Nephron (organoid): ENCODE results near the gene PCDH9.
A peak's percentile ranks its signal among the peaks of the same experiment; 100 is the strongest.

ENCODE experiments used
- H3K27ac Mint-ChIP-seq, 3 experiments: 2 replicates each; pipeline ENCODE4 v1.8.0; 2020; ENCODE audit warnings: mixed read lengths in 3 of 3, mild to moderate bottlenecking in 2 of 3, moderate library complexity in 1 of 3
- H3K27me3 Mint-ChIP-seq: 2 replicates; pipeline ENCODE4 v1.8.0; 2021; ENCODE audit warnings: low read depth, mild to moderate bottlenecking, moderate library complexity, mixed read lengths
- H3K36me3 Mint-ChIP-seq: 2 replicates; pipeline ENCODE4 v1.8.0; 2020; ENCODE audit warnings: low read depth, mixed read lengths
- H3K4me1 Mint-ChIP-seq: 2 replicates; pipeline ENCODE4 v1.8.0; 2020; ENCODE audit warnings: mixed read lengths
- H3K4me3 Mint-ChIP-seq, 3 experiments: 2 replicates each; pipeline ENCODE4 v1.8.0; 2020; ENCODE audit warnings: mild to moderate bottlenecking in 3 of 3, mixed read lengths in 3 of 3, moderate library complexity in 2 of 3
- H3K9me3 Mint-ChIP-seq: 2 replicates; pipeline ENCODE4 v1.8.0; 2020; ENCODE audit warnings: mixed read lengths
- CTCF ChIP-seq, 3 experiments: fragments of 200-600 bp; sonication (generic); IDR thresholded peaks; one replicate each; pipeline ENCODE4 v1.5.0; 2021; ENCODE audit warnings: antibody characterized with exemption in 3 of 3; ENCODE audit not compliant: unreplicated experiment in 3 of 3

The PCDH9 gene

GRCh38 chr13:67118277-67118676, 111.9 kb downstream of the PCDH9 start:
- H3K36me3 Mint-ChIP-seq, result no peaks in the 10 kb centered on the region
- no peaks in the 10 kb centered on the region for H3K4me1 Mint-ChIP-seq
- H3K4me3 Mint-ChIP-seq, result no peak overlapping the region
- H3K27me3 Mint-ChIP-seq, result no peaks in the 10 kb centered on the region
- no peak overlapping the region for H3K27ac Mint-ChIP-seq
- no peak for TF ChIP-seq CTCF (IDR thresholded peaks at IDR 0.05; ENCODE audit: unreplicated experiment in 3 of 3)
- H3K9me3 Mint-ChIP-seq, result no peaks in the 10 kb centered on the region

- Mint-ChIP-seq H3K4me1 (no peaks in the 10 kb centered on the region), H3K4me3 (no peak overlapping the region), H3K9me3 (no peaks in the 10 kb centered on the region), H3K36me3 (no peaks in the 10 kb centered on the region), H3K27me3 (no peaks in the 10 kb centered on the region), H3K27ac (no peak overlapping the region)
- no peak for TF ChIP-seq CTCF (IDR thresholded peaks at IDR 0.05; ENCODE audit: unreplicated experiment in 3 of 3)
These were observed 113.1 kb downstream of the PCDH9 start for GRCh38 chr13:67117010-67117550.

GRCh38 chr13:67107979-67108378, 122.2 kb downstream of the PCDH9 start:
- H3K36me3 Mint-ChIP-seq, result peaks cover 3% of the 10 kb centered on the region
- H3K4me3 Mint-ChIP-seq, result no peak overlapping the region
- H3K27me3 Mint-ChIP-seq, result no peaks in the 10 kb centered on the region
- peaks cover 9% of the 10 kb centered on the region for H3K9me3 Mint-ChIP-seq
- no peak for TF ChIP-seq CTCF (IDR thresholded peaks at IDR 0.05; ENCODE audit: unreplicated experiment in 3 of 3)
- H3K4me1 Mint-ChIP-seq, result no peaks in the 10 kb centered on the region
- H3K27ac Mint-ChIP-seq, result no peak overlapping the region

- no peak for TF ChIP-seq CTCF (IDR thresholded peaks at IDR 0.05; ENCODE audit: unreplicated experiment in 3 of 3)
- H3K9me3 Mint-ChIP-seq, result peaks cover 9% of the 10 kb centered on the region
- H3K36me3 Mint-ChIP-seq, result peaks cover 3% of the 10 kb centered on the region
- H3K27ac Mint-ChIP-seq, result no peak overlapping the region
- no peaks in the 10 kb centered on the region for H3K27me3 Mint-ChIP-seq
- no peak overlapping the region for H3K4me3 Mint-ChIP-seq
- H3K4me1 Mint-ChIP-seq, result no peaks in the 10 kb centered on the region
These were observed 123.6 kb downstream of the PCDH9 start for GRCh38 chr13:67106502-67107057.

GRCh38 chr13:67101730-67102467, 128.2 kb downstream of the PCDH9 start:
- H3K4me1 Mint-ChIP-seq, result no peaks in the 10 kb centered on the region
- TF ChIP-seq CTCF (IDR thresholded peaks at IDR 0.05; ENCODE audit: unreplicated experiment in 3 of 3), result no peak
- H3K27me3 Mint-ChIP-seq, result no peaks in the 10 kb centered on the region
- peaks cover 3% of the 10 kb centered on the region for H3K36me3 Mint-ChIP-seq
- H3K4me3 Mint-ChIP-seq, result no peak overlapping the region
- H3K9me3 Mint-ChIP-seq, result peaks cover 3% of the 10 kb centered on the region
- H3K27ac Mint-ChIP-seq, result peak overlapping the region; percentile 14 to 25 (median 23)
